HG02870 (cell line): ENCODE measurements around the gene CACNA1H.
"Not testable (repeated sequence)": the region's sequence is repeated elsewhere in the genome, so short reads cannot be mapped to it uniquely, and the experiment has no call there.

ENCODE experiments used
- ATAC-seq: cut with Tn5 transposase; IDR thresholded peaks from one replicate; pipeline ENCODE4 v1.9.1; 2021; ENCODE audit warnings: mild to moderate bottlenecking, moderate library complexity; ENCODE audit not compliant: unreplicated experiment

CACNA1H gene

GRCh38 chr16:1221628-1222552 is 69.0 kb downstream of the CACNA1H start:
- ATAC-seq, result no peak

- ATAC-seq, result no peak
Observed at GRCh38 chr16:1222553-1223354, 69.8 kb downstream of the CACNA1H start.

- no peak for ATAC-seq
Observed at GRCh38 chr16:1223355-1224214, 70.7 kb downstream of the CACNA1H start.

GRCh38 chr16:1224558-1224957 is 71.7 kb downstream of the CACNA1H start:
- ATAC-seq, result no peak

- ATAC-seq, result no peak
Observed at GRCh38 chr16:1225051-1225451, 72.1 kb downstream of the CACNA1H start, which contains the start of gene TPSG1. TSS of gene TPSG1 (minus strand) at chr16:1225268. CDS start at chr16:1225252, 16 bp downstream.

GRCh38 chr16:1225728-1226311 is 72.9 kb downstream of the CACNA1H start:
- not testable (repeated sequence) for ATAC-seq

- ATAC-seq, result not testable (repeated sequence)
Observed at GRCh38 chr16:1226692-1227091, 73.8 kb downstream of the CACNA1H start.

- not testable (repeated sequence) for ATAC-seq
Observed at GRCh38 chr16:1228227-1228626, 75.3 kb downstream of the CACNA1H start.

- not testable (repeated sequence) for ATAC-seq
Observed at GRCh38 chr16:1229476-1229875, 76.6 kb downstream of the CACNA1H start.

- ATAC-seq, result not testable (repeated sequence)
Observed at GRCh38 chr16:1230084-1230470, 77.2 kb downstream of the CACNA1H start, which contains the start of gene TPSB2. TSS of gene TPSB2 (minus strand) at chr16:1230184. CDS start at chr16:1229951, 233 bp downstream.

GRCh38 chr16:1230471-1231212 is 77.7 kb downstream of the CACNA1H start:
- not testable (repeated sequence) for ATAC-seq

GRCh38 chr16:1231301-1231700 is 78.4 kb downstream of the CACNA1H start:
- ATAC-seq, result not testable (repeated sequence)

- ATAC-seq, result not testable (repeated sequence)
Observed at GRCh38 chr16:1232049-1232748, 79.3 kb downstream of the CACNA1H start.

- ATAC-seq, result not testable (repeated sequence)
Observed at GRCh38 chr16:1236659-1237058, 83.8 kb downstream of the CACNA1H start.

GRCh38 chr16:1237990-1238389 is 85.1 kb downstream of the CACNA1H start:
- no peak for ATAC-seq

- not testable (repeated sequence) for ATAC-seq
Observed at GRCh38 chr16:1238909-1239308, 86.0 kb downstream of the CACNA1H start.

GRCh38 chr16:1239575-1239974 is 86.7 kb downstream of the CACNA1H start:
- ATAC-seq, result not testable (repeated sequence)

- ATAC-seq, result not testable (repeated sequence)
Observed at GRCh38 chr16:1240436-1240835, 87.5 kb downstream of the CACNA1H start, which contains the start of gene TPSAB1. TSS of gene TPSAB1 (plus strand) at chr16:1240705. CDS start at chr16:1240939, 234 bp downstream.

- not testable (repeated sequence) for ATAC-seq
Observed at GRCh38 chr16:1241081-1241480, 88.2 kb downstream of the CACNA1H start.
